ENCODE measurements around the gene KIAA1671. TPM values are rescaled to one million over a fixed set of nuclear protein-coding genes. Genes with fewer than 3 reads are reported as not detected.

Gene KIAA1671
- total and polyA plus RNA-seq, 10 donors, result 0.72 to 11.9 (median 8.2) TPM

GRCh38 chr22:25094579-25094978 is 142.1 kb downstream of the KIAA1671 start:
- no peak for DNase-seq
- intact Hi-C loops (cut with DNase I; ENCODE audit: low total_unique reads), result no loop called here
- peaks cover 0 to 3% (median 0%) of the 10 kb centered on the region in 7 donors for H3K27me3 ChIP-seq (replicated peaks in 1 of 7)
- TF ChIP-seq POLR2A (IDR thresholded peaks at IDR 0.05) (no peak), CTCF (IDR thresholded peaks at IDR 0.05 in 8 of 11, conservative IDR thresholded peaks at IDR 0.05 in 3 of 11) (no peak), POLR2AphosphoS5 (IDR thresholded peaks at IDR 0.05) (no peak)
- no peak overlapping the region for H3K27ac ChIP-seq
- no peaks in the 10 kb centered on the region for H3K9me3 ChIP-seq
- H3K4me3 ChIP-seq, result no peak overlapping the region
- no peaks in the 10 kb centered on the region for H3K36me3 ChIP-seq
- no peaks in the 10 kb centered on the region for H3K4me1 ChIP-seq
- 57 to 75% (median 68%) methylated on average over 6 of the region's 6 CpGs for WGBS, 5 donors

GRCh38 chr22:25095869-25096268 is 143.4 kb downstream of the KIAA1671 start:
- 85 to 89% (median 88%) methylated on average over 7 of the region's 7 CpGs for WGBS, 5 donors
- Histone ChIP-seq H3K4me3 (no peak overlapping the region), H3K9me3 (no peaks in the 10 kb centered on the region), H3K36me3 (no peaks in the 10 kb centered on the region), H3K4me1 (no peaks in the 10 kb centered on the region), H3K27ac (no peak overlapping the region), H3K27me3 (replicated peaks in 1 of 7) (peaks cover 0 to 3% (median 0%) of the 10 kb centered on the region in 7 donors)
- no peak for DNase-seq
- intact Hi-C loops (cut with DNase I; ENCODE audit: low total_unique reads), result no loop called here
- TF ChIP-seq POLR2AphosphoS5 (IDR thresholded peaks at IDR 0.05) (no peak), CTCF (IDR thresholded peaks at IDR 0.05 in 8 of 11, conservative IDR thresholded peaks at IDR 0.05 in 3 of 11) (no peak), POLR2A (IDR thresholded peaks at IDR 0.05) (no peak)

GRCh38 chr22:25096638-25097405 is 144.3 kb downstream of the KIAA1671 start:
- H3K9me3 ChIP-seq, result no peaks in the 10 kb centered on the region
- H3K4me1 ChIP-seq, result no peaks in the 10 kb centered on the region
- no peaks in the 10 kb centered on the region for H3K36me3 ChIP-seq
- TF ChIP-seq POLR2A (IDR thresholded peaks at IDR 0.05) (no peak), POLR2AphosphoS5 (IDR thresholded peaks at IDR 0.05) (no peak), CTCF (IDR thresholded peaks at IDR 0.05 in 8 of 11, conservative IDR thresholded peaks at IDR 0.05 in 3 of 11) (no peak)
- WGBS, 5 donors, result 85 to 93% (median 89%) methylated on average over 17 of the region's 17 CpGs
- peaks cover 0 to 3% (median 0%) of the 10 kb centered on the region in 7 donors for H3K27me3 ChIP-seq (replicated peaks in 1 of 7)
- H3K4me3 ChIP-seq, result no peak overlapping the region
- H3K27ac ChIP-seq, result no peak overlapping the region
- intact Hi-C loops (cut with DNase I; ENCODE audit: low total_unique reads), result no loop called here
- no peak for DNase-seq

- no peak overlapping the region for H3K4me3 ChIP-seq
- no peaks in the 10 kb centered on the region for H3K9me3 ChIP-seq
- no peak for TF ChIP-seq POLR2AphosphoS5 (IDR thresholded peaks at IDR 0.05)
- TF ChIP-seq POLR2A (IDR thresholded peaks at IDR 0.05), result no peak
- no peak for TF ChIP-seq CTCF (IDR thresholded peaks at IDR 0.05 in 8 of 11, conservative IDR thresholded peaks at IDR 0.05 in 3 of 11)
- 86 to 94% (median 90%) methylated on average over 8 to 9 of the region's 9 CpGs for WGBS, 5 donors
- H3K27me3 ChIP-seq (replicated peaks in 1 of 7), result no peaks in the 10 kb centered on the region
- H3K36me3 ChIP-seq, result no peaks in the 10 kb centered on the region
- no peaks in the 10 kb centered on the region for H3K4me1 ChIP-seq
- no peak overlapping the region for H3K27ac ChIP-seq
- intact Hi-C loops (cut with DNase I; ENCODE audit: low total_unique reads), result no loop called here
- DNase-seq, result no peak
Measured at GRCh38 chr22:25098445-25099081, 146.0 kb downstream of the KIAA1671 start.

Measured in spleen (tissue), 11 donors.